HCT116 (cell line): ENCODE measurements around the gene PSMD2. TPM values are rescaled to one million over a fixed set of nuclear protein-coding genes. Genes with fewer than 3 reads are reported as not detected.

Experiments used
- ATAC-seq: fragments of 200-7000 bp; cut with Tn5 transposase; 2 replicates; pipeline ENCODE4 v1.9.1; 2020; ENCODE audit warnings: mild to moderate bottlenecking, moderate library complexity
- BruUV-seq: library from RNA; stranded (reverse); fragments of 400-500 nt; replicated peaks from 2 replicates; lab custom pipeline; 2021; lab: Mats Ljungman, UMichigan
- CTCF ChIA-PET: fragments of 300-600 bp; sonication (Branson Sonifier 250); formaldehyde crosslinking; loops from one replicate; lab custom pipeline; 2021; ENCODE audit warnings: antibody characterized with exemption; lab: Charles Lee
- POLR2A ChIA-PET: fragments of 300-600, 350-600 bp; sonication (Branson Sonifier 250); formaldehyde crosslinking; loops from one replicate; lab custom pipeline; 2021; ENCODE audit warnings: antibody characterized with exemption; lab: Charles Lee
- RAD21 ChIA-PET, 2 experiments: fragments of 300-600 bp; sonication (Branson Sonifier 250); formaldehyde crosslinking; loops; one replicate each; lab custom pipeline; 2023; ENCODE audit warnings: low total read pairs in 2 of 2; ENCODE audit not compliant: uncharacterized antibody in 2 of 2, unreplicated experiment in 2 of 2, low non-redundant PET in 1 of 2; lab: Charles Lee
- DNase-seq: peaks from one replicate; pipeline ENCODE4 v3.0.0-alpha.2; 2010; ENCODE audit warnings: low read depth, low spot score
- H2AFZ ChIP-seq: fragments of 200-600 bp; shearing (Covaris generic), sonication (generic); 2 replicates; pipeline ENCODE4 v1.6.1; 2017; ENCODE audit warnings: low read depth, mixed run types, mixed read lengths, antibody characterized with exemption, low read length; ENCODE audit not compliant: poor library complexity, severe bottlenecking
- H3K27ac ChIP-seq: 2 replicates; pipeline ENCODE4 v1.5.1; 2012; ENCODE audit warnings: low read depth, low read length
- H3K27me3 ChIP-seq: fragments of 200-600 bp; sonication (generic); 2 replicates; pipeline ENCODE4 v1.6.1; 2016; ENCODE audit warnings: mixed run types, low read length, mixed read lengths; ENCODE audit not compliant: insufficient read depth
- H3K36me3 ChIP-seq, 2 experiments: fragments of 200-500 bp in 1 of 2; fragments of 200-600 bp in 1 of 2; sonication (Bioruptor generic) in 1 of 2; sonication (generic) in 1 of 2; 2 replicates each; pipeline versions ENCODE4 v1.5.1 to v1.6.1; 2014 to 2016; ENCODE audit warnings: low read length in 2 of 2, inconsistent platforms in 1 of 2, mixed read lengths in 1 of 2, mixed run types in 1 of 2; ENCODE audit not compliant: insufficient read depth in 2 of 2, control insufficient read depth in 1 of 2
- H3K4me1 ChIP-seq, 2 experiments: fragments of 200-600 bp in 1 of 2; sonication (generic) in 1 of 2; 2 replicates each; pipeline versions ENCODE4 v1.5.1 to v1.6.1; 2012 to 2017; ENCODE audit warnings: low read length in 2 of 2, inconsistent platforms in 1 of 2, mild to moderate bottlenecking in 1 of 2, mixed read lengths in 1 of 2, mixed run types in 1 of 2, moderate library complexity in 1 of 2; ENCODE audit not compliant: insufficient read depth in 2 of 2, control insufficient read depth in 1 of 2
- H3K4me2 ChIP-seq: fragments of 200-600 bp; sonication (generic); 2 replicates; pipeline ENCODE4 v1.6.1; 2017; ENCODE audit warnings: mixed run types, low read length, mixed read lengths
- H3K4me3 ChIP-seq, 2 experiments: fragments of 200-600 bp in 1 of 2; sonication (generic) in 1 of 2; replicated peaks in 1 of 2; 2 replicates each; pipeline ENCODE4 v1.5.1; 2011 to 2016; ENCODE audit warnings: low read length in 2 of 2, control low read depth in 1 of 2, low read depth in 1 of 2, mild to moderate bottlenecking in 1 of 2, mixed read lengths in 1 of 2, mixed run types in 1 of 2
- H3K79me2 ChIP-seq: fragments of 200-600 bp; sonication (generic); 2 replicates; pipeline ENCODE4 v1.6.1; 2017; ENCODE audit warnings: mild to moderate bottlenecking, mixed run types, low read length, moderate library complexity, mixed read lengths; ENCODE audit not compliant: insufficient read depth
- H3K9ac ChIP-seq: fragments of 200-600 bp; sonication (generic); 2 replicates; pipeline ENCODE4 v1.6.1; 2016; ENCODE audit warnings: low read length, mixed read lengths
- H3K9me2 ChIP-seq: fragments of 200-600 bp; sonication (generic), shearing (Covaris generic); 2 replicates; pipeline ENCODE4 v1.6.1; 2017; ENCODE audit warnings: mixed run types, mild to moderate bottlenecking, moderate library complexity; ENCODE audit not compliant: insufficient read depth
- H3K9me3 ChIP-seq, 2 experiments: fragments of 200-500 bp in 1 of 2; fragments of 200-600 bp in 1 of 2; sonication (Bioruptor generic) in 1 of 2; sonication (generic) in 1 of 2; 2 replicates each; pipeline ENCODE4 v1.6.1; 2014 to 2017; ENCODE audit warnings: low read length in 2 of 2, mixed read lengths in 2 of 2, inconsistent platforms in 1 of 2, low read depth in 1 of 2, mild to moderate bottlenecking in 1 of 2, mixed run types in 1 of 2, moderate library complexity in 1 of 2; ENCODE audit not compliant: control insufficient read depth in 1 of 2, insufficient read depth in 1 of 2
- H4K20me1 ChIP-seq: fragments of 200-600 bp; sonication (generic), shearing (Covaris generic); 2 replicates; pipeline ENCODE4 v1.6.1; 2017; ENCODE audit warnings: mixed run types, mild to moderate bottlenecking, moderate library complexity; ENCODE audit not compliant: insufficient read depth
- CBX3 ChIP-seq: IDR thresholded peaks from 2 replicates; pipeline ENCODE4 v1.6.1; 2012; ENCODE audit warnings: low read depth
- CEBPB ChIP-seq: IDR thresholded peaks from 2 replicates; pipeline ENCODE4 v1.6.1; 2012; ENCODE audit warnings: low read depth
- EGR1 ChIP-seq: IDR thresholded peaks from 2 replicates; pipeline ENCODE4 v1.6.1; 2012; ENCODE audit warnings: low read depth
- ELF1 ChIP-seq: IDR thresholded peaks from 2 replicates; pipeline ENCODE4 v1.6.1; 2012; ENCODE audit warnings: low read depth, borderline replicate concordance
- EZH2 ChIP-seq: fragments of 200-600 bp; sonication (generic); IDR thresholded peaks from 2 replicates; pipeline ENCODE4 v1.6.1; 2017; ENCODE audit warnings: antibody characterized with exemption, mixed run types
- EZH2phosphoT487 ChIP-seq: fragments of 200-600 bp; IDR thresholded peaks from 2 replicates; pipeline ENCODE4 v1.6.1; 2018; ENCODE audit warnings: antibody characterized with exemption, borderline replicate concordance
- FOSL1 ChIP-seq: IDR thresholded peaks from 2 replicates; pipeline ENCODE4 v1.6.1; 2012; ENCODE audit warnings: low read depth
- JUND ChIP-seq: IDR thresholded peaks from 2 replicates; pipeline ENCODE4 v1.6.1; 2012
- MAX ChIP-seq: IDR thresholded peaks from 2 replicates; pipeline ENCODE4 v1.6.1; 2012
- POLR2A ChIP-seq: IDR thresholded peaks from 2 replicates; pipeline ENCODE4 v1.7.0; 2011; ENCODE audit warnings: borderline replicate concordance; ENCODE audit not compliant: insufficient read depth, insufficient read length; ENCODE audit errors: extremely low read depth
- POLR2AphosphoS5 ChIP-seq: IDR thresholded peaks from 2 replicates; pipeline ENCODE4 v1.6.1; 2011; ENCODE audit warnings: mild to moderate bottlenecking, low read depth, low read length, moderate library complexity
- RAD21 ChIP-seq: IDR thresholded peaks from 2 replicates; pipeline ENCODE4 v1.6.1; 2012; ENCODE audit warnings: low read depth, mild to moderate bottlenecking
- SIN3A ChIP-seq: IDR thresholded peaks from 2 replicates; pipeline ENCODE4 v1.6.1; 2012; ENCODE audit warnings: low read depth
- SP1 ChIP-seq: IDR thresholded peaks from 2 replicates; pipeline ENCODE4 v1.6.1; 2012; ENCODE audit warnings: low read depth
- SRF ChIP-seq: IDR thresholded peaks from 2 replicates; pipeline ENCODE4 v1.6.1; 2012; ENCODE audit warnings: low read depth
- TCF7L2 ChIP-seq: IDR thresholded peaks from 2 replicates; pipeline ENCODE4 v1.7.0; 2011; ENCODE audit warnings: borderline replicate concordance, inconsistent platforms; ENCODE audit not compliant: insufficient read depth, insufficient read length; ENCODE audit errors: extremely low read depth
- YY1 ChIP-seq: IDR thresholded peaks from 2 replicates; pipeline ENCODE4 v1.6.1; 2011; ENCODE audit warnings: low read length, low read depth, moderate library complexity, mild to moderate bottlenecking; ENCODE audit not compliant: insufficient replicate concordance; ENCODE audit errors: extremely low read depth
- ZFX ChIP-seq: fragments of 450-650 bp; IDR thresholded peaks from 2 replicates; pipeline ENCODE4 v1.6.1; 2017
- intact Hi-C: fragments of 100-400 bp; cut with micrococcal nuclease; formaldehyde crosslinking; loops from 2 replicates; pipeline ENCODE4 v1.10.0; 2022
- total RNA-seq: library from RNA; stranded (reverse); gene quantifications from one replicate; pipeline ENCODE4 v1.2.1, GENCODE V29; 2021; ENCODE audit not compliant: unreplicated experiment
- TF ChIP-seq, protein P1 (sequence below): IDR thresholded peaks from 2 replicates; pipeline ENCODE4 v1.6.1; 2011; ENCODE audit warnings: mild to moderate bottlenecking, low read length, moderate library complexity; ENCODE audit not compliant: insufficient replicate concordance; ENCODE audit errors: extremely low read depth
- TF ChIP-seq, protein P2 (sequence below): IDR thresholded peaks from 2 replicates; pipeline ENCODE4 v1.6.1; 2012; ENCODE audit warnings: low read depth

Gene PSMD2
- total RNA-seq, 1 experiment from 2014 or later, result 402 TPM

- Histone ChIP-seq H3K36me3 (peaks cover 5 to 9% of the 10 kb centered on the region in 2 experiments; a peak in 2 of 4 replicates), H3K4me3 (no peak overlapping the region), H3K9me2 (no peaks in the 10 kb centered on the region), H3K9me3 (no peaks in the 10 kb centered on the region), H3K9ac (no peak overlapping the region), H2AFZ (no peak overlapping the region), H3K27me3 (no peaks in the 10 kb centered on the region), H3K4me1 (peaks cover 9 to 14% of the 10 kb centered on the region in 2 experiments), H3K79me2 (no peaks in the 10 kb centered on the region), H3K27ac (0 out of 2 replicates have a peak overlapping the region, but pooled peaks have one; percentile 40), H3K4me2 (0 out of 2 replicates have a peak overlapping the region, but pooled peaks have one; percentile 25), H4K20me1 (no peaks in the 10 kb centered on the region)
- POLR2A ChIA-PET, result interaction anchor here (1.3 kb wide), 1 partner anchor 12 kb away, joined by 4 read pairs; no protein-coding TSS in a partner anchor
- TF ChIP-seq, protein P1, sequence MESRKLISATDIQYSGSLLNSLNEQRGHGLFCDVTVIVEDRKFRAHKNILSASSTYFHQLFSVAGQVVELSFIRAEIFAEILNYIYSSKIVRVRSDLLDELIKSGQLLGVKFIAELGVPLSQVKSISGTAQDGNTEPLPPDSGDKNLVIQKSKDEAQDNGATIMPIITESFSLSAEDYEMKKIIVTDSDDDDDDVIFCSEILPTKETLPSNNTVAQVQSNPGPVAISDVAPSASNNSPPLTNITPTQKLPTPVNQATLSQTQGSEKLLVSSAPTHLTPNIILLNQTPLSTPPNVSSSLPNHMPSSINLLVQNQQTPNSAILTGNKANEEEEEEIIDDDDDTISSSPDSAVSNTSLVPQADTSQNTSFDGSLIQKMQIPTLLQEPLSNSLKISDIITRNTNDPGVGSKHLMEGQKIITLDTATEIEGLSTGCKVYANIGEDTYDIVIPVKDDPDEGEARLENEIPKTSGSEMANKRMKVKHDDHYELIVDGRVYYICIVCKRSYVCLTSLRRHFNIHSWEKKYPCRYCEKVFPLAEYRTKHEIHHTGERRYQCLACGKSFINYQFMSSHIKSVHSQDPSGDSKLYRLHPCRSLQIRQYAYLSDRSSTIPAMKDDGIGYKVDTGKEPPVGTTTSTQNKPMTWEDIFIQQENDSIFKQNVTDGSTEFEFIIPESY, result no peak
- TF ChIP-seq SRF, result no peak
- no peak for TF ChIP-seq TCF7L2
- TF ChIP-seq POLR2AphosphoS5, result no peak
- TF ChIP-seq, protein P2, sequence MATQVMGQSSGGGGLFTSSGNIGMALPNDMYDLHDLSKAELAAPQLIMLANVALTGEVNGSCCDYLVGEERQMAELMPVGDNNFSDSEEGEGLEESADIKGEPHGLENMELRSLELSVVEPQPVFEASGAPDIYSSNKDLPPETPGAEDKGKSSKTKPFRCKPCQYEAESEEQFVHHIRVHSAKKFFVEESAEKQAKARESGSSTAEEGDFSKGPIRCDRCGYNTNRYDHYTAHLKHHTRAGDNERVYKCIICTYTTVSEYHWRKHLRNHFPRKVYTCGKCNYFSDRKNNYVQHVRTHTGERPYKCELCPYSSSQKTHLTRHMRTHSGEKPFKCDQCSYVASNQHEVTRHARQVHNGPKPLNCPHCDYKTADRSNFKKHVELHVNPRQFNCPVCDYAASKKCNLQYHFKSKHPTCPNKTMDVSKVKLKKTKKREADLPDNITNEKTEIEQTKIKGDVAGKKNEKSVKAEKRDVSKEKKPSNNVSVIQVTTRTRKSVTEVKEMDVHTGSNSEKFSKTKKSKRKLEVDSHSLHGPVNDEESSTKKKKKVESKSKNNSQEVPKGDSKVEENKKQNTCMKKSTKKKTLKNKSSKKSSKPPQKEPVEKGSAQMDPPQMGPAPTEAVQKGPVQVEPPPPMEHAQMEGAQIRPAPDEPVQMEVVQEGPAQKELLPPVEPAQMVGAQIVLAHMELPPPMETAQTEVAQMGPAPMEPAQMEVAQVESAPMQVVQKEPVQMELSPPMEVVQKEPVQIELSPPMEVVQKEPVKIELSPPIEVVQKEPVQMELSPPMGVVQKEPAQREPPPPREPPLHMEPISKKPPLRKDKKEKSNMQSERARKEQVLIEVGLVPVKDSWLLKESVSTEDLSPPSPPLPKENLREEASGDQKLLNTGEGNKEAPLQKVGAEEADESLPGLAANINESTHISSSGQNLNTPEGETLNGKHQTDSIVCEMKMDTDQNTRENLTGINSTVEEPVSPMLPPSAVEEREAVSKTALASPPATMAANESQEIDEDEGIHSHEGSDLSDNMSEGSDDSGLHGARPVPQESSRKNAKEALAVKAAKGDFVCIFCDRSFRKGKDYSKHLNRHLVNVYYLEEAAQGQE, result no peak
- TF ChIP-seq JUND, result no peak
- no peak for TF ChIP-seq SIN3A
- no peak for TF ChIP-seq CEBPB
- TF ChIP-seq EZH2, result no peak
- TF ChIP-seq MAX, result no peak
- TF ChIP-seq ZFX, result no peak
- TF ChIP-seq YY1, result no peak
- no peak for TF ChIP-seq RAD21
- TF ChIP-seq POLR2A, result no peak
- TF ChIP-seq EZH2phosphoT487, result no peak
- TF ChIP-seq FOSL1, result no peak
- no peak for TF ChIP-seq CBX3
- TF ChIP-seq EGR1, result no peak
- no peak for TF ChIP-seq SP1
- no peak for TF ChIP-seq ELF1
- ATAC-seq, result no peak
- CTCF ChIA-PET, result no interaction called here
- no TSS peak for BruUV-seq
- RAD21 ChIA-PET, result no interaction called here
- intact Hi-C loops, result no loop called here
- no peak for DNase-seq
Observed at GRCh38 chr3:184346480-184347190, 47.6 kb downstream of the PSMD2 start.
